Measurements from ENCODE around the gene ADRA1B.

ADRA1B gene

GRCh38 chr5:159893040-159893695 lies 23.1 kb upstream of the ADRA1B start:
- Mint-ChIP-seq H3K36me3 (ENCODE audit: low read depth) (no peaks in the 10 kb centered on the region), H3K4me3 (no peak overlapping the region), H3K27ac (no peak overlapping the region), H3K4me1 (ENCODE audit: low read depth) (no peaks in the 10 kb centered on the region), H3K9me3 (no peaks in the 10 kb centered on the region), H3K27me3 (peaks cover 49% of the 10 kb centered on the region)
- DNase-seq: no peak

DNA sequence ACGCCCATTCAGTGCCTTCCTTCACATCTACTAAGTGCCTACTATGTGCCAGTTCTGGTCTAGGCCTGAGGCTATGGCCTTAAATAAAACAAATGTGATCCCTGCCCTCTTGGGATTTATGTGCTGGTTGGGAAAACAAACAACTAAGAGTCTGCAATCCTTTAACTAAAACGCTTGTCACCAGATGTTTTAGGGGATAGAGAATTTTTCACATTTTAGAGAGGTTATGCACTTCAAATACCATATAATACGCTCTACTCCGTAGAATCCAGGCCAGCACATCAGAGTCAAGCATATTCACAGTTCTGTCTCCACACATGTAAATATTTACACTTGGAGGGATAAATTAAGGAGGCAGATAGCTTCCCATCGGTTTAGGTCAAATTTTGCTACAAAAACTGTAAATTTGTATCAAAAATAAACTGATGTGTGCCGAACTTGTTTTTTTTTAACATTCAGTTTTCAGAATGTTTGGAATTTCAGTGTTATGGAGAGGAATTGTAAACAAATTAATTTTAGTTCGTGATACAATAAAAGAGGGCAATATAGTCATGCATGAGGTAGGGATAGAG lies 22.0 kb upstream of the ADRA1B start:
- Mint-ChIP-seq H3K4me1 (ENCODE audit: low read depth) (no peaks in the 10 kb centered on the region), H3K27ac (no peak overlapping the region), H3K36me3 (ENCODE audit: low read depth) (no peaks in the 10 kb centered on the region), H3K9me3 (no peaks in the 10 kb centered on the region), H3K27me3 (peaks cover 52% of the 10 kb centered on the region), H3K4me3 (no peak overlapping the region)
- DNase-seq: no peak

DNA sequence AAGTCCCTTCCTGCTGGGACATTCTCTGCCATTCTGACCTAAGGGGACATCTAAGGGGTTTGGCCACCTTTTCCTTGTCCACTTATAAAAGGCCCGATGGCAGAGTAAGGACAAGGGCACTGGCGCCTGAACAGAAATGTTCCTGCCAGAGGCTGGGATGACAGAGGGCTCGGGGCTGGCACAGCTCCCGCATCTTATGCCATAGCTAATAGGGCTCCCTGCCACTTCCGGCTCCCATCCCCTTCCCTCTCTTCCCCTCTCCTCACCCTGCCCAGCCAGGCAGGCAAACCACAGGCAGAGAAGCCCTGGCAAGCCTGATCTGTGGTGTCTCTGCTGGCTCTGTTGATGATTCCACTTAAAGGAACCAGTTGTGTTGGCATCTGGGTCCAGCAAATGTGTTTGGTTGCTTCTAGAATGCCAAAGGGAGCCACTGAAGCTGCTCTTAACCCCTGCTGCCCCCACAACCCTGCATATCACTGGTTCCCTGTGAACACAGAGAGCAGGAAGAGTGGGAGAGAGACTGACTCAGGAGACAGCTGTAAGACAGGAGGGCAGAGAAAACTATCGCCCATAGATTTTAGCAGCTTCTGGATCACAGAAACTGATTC lies 18.4 kb upstream of the ADRA1B start:
- H3K9me3 Mint-ChIP-seq: no peaks in the 10 kb centered on the region
- H3K36me3 Mint-ChIP-seq (ENCODE audit: low read depth): no peaks in the 10 kb centered on the region
- H3K4me3 Mint-ChIP-seq: no peak overlapping the region
- H3K27me3 Mint-ChIP-seq: peaks cover 55% of the 10 kb centered on the region
- DNase-seq: no peak
- H3K4me1 Mint-ChIP-seq (ENCODE audit: low read depth): peaks cover 13% of the 10 kb centered on the region
- no peak overlapping the region for H3K27ac Mint-ChIP-seq

- no peaks in the 10 kb centered on the region for H3K36me3 Mint-ChIP-seq (ENCODE audit: low read depth)
- no peak overlapping the region for H3K4me3 Mint-ChIP-seq
- no peak overlapping the region for H3K27ac Mint-ChIP-seq
- H3K9me3 Mint-ChIP-seq: no peaks in the 10 kb centered on the region
- peaks cover 13% of the 10 kb centered on the region for H3K4me1 Mint-ChIP-seq (ENCODE audit: low read depth)
- no peak for DNase-seq
- H3K27me3 Mint-ChIP-seq: peaks cover 56% of the 10 kb centered on the region
These were observed 16.9 kb upstream of the ADRA1B start for GRCh38 chr5:159899067-159900049.

GRCh38 chr5:159901308-159901707 lies 15.0 kb upstream of the ADRA1B start:
- no peak for DNase-seq
- no peak overlapping the region for H3K27ac Mint-ChIP-seq
- no peaks in the 10 kb centered on the region for H3K36me3 Mint-ChIP-seq (ENCODE audit: low read depth)
- no peak overlapping the region for H3K4me3 Mint-ChIP-seq
- H3K9me3 Mint-ChIP-seq: no peaks in the 10 kb centered on the region
- peaks cover 23% of the 10 kb centered on the region for H3K4me1 Mint-ChIP-seq (ENCODE audit: low read depth)
- peaks cover 42% of the 10 kb centered on the region for H3K27me3 Mint-ChIP-seq

- no peak for DNase-seq
- no peaks in the 10 kb centered on the region for H3K9me3 Mint-ChIP-seq
- H3K27ac Mint-ChIP-seq: no peak overlapping the region
- no peak overlapping the region for H3K4me3 Mint-ChIP-seq
- H3K36me3 Mint-ChIP-seq (ENCODE audit: low read depth): no peaks in the 10 kb centered on the region
- H3K4me1 Mint-ChIP-seq (ENCODE audit: low read depth): peaks cover 23% of the 10 kb centered on the region
- H3K27me3 Mint-ChIP-seq: peaks cover 40% of the 10 kb centered on the region
These were observed 14.5 kb upstream of the ADRA1B start for GRCh38 chr5:159901772-159902171.

- Mint-ChIP-seq H3K4me3 (no peak overlapping the region), H3K9me3 (no peaks in the 10 kb centered on the region), H3K27ac (no peak overlapping the region), H3K4me1 (ENCODE audit: low read depth) (peaks cover 23% of the 10 kb centered on the region), H3K27me3 (peaks cover 43% of the 10 kb centered on the region), H3K36me3 (ENCODE audit: low read depth) (no peaks in the 10 kb centered on the region)
- DNase-seq: no peak
These were observed 13.7 kb upstream of the ADRA1B start for GRCh38 chr5:159902444-159903121.

- no peaks in the 10 kb centered on the region for H3K36me3 Mint-ChIP-seq (ENCODE audit: low read depth)
- no peak overlapping the region for H3K27ac Mint-ChIP-seq
- no peak overlapping the region for H3K4me3 Mint-ChIP-seq
- no peak for DNase-seq
- no peaks in the 10 kb centered on the region for H3K9me3 Mint-ChIP-seq
- peaks cover 45% of the 10 kb centered on the region for H3K27me3 Mint-ChIP-seq
- H3K4me1 Mint-ChIP-seq (ENCODE audit: low read depth): peaks cover 23% of the 10 kb centered on the region
These were observed 13.2 kb upstream of the ADRA1B start for GRCh38 chr5:159903131-159903530.

DNA sequence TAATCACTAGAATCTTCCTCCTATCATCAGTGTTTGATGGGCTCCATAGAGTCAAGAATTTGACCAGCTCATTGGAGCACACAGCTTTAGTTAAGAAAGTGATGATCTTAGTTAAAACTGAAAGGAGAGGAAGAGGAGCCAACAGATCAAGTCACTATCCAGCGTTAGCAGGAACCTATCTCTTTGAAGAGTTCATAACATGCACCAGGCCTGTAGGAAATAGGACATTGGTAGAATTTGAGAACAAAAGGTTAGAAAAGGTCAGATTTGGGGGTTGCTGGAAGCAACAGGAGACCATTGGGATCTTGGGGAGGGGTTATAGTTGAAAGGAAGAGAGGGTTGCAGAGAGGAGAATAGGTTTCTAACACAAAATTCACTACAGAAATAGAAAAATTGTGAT lies 11.4 kb upstream of the ADRA1B start:
- H3K9me3 Mint-ChIP-seq: no peaks in the 10 kb centered on the region
- H3K36me3 Mint-ChIP-seq (ENCODE audit: low read depth): no peaks in the 10 kb centered on the region
- no peak overlapping the region for H3K4me3 Mint-ChIP-seq
- H3K4me1 Mint-ChIP-seq (ENCODE audit: low read depth): peaks cover 18% of the 10 kb centered on the region
- DNase-seq: no peak
- peaks cover 37% of the 10 kb centered on the region for H3K27me3 Mint-ChIP-seq
- H3K27ac Mint-ChIP-seq: no peak overlapping the region

DNA sequence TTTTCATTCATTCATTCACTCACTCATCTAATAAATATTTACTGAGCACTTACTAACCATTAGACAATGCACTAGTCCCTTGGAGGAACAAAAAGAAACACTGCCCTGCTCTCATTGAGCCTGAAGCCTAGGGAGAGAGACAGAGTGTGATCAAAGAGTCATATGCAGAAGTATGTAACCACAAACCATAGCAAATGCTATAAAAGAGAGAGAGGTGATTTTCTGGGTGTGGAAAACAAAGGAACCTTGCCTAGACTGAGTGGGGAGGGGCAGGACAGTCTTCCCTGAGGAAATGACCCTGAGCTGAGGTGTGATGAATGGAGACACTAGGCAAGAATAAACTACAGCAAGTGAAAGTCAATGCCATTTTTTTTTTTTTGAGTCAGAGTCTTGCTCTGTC lies 10.8 kb upstream of the ADRA1B start:
- no peak overlapping the region for H3K4me3 Mint-ChIP-seq
- peaks cover 31% of the 10 kb centered on the region for H3K27me3 Mint-ChIP-seq
- H3K36me3 Mint-ChIP-seq (ENCODE audit: low read depth): no peaks in the 10 kb centered on the region
- peaks cover 17% of the 10 kb centered on the region for H3K4me1 Mint-ChIP-seq (ENCODE audit: low read depth)
- no peak for DNase-seq
- H3K9me3 Mint-ChIP-seq: no peaks in the 10 kb centered on the region
- H3K27ac Mint-ChIP-seq: no peak overlapping the region

DNA sequence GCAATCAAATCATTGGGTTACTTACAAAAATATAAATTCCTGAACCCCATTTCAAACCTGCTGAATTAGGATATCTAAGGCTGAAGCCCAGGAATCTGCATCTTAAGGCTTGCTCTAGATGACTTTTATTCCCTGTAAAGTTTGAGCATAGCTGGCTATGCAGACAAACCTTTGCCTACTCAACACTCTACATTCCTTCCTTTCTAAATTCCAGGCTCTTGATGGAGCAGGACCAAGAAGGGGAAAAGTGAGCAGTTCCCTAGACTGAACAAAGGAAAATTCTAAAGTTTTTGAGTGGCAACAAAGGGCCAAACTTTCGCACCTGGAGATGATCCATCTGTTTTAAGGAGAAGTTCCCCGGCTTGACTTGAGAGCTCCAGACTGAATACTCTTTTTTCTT lies 9.8 kb upstream of the ADRA1B start:
- H3K9me3 Mint-ChIP-seq: no peaks in the 10 kb centered on the region
- no peaks in the 10 kb centered on the region for H3K36me3 Mint-ChIP-seq (ENCODE audit: low read depth)
- H3K27ac Mint-ChIP-seq: no peak overlapping the region
- H3K4me3 Mint-ChIP-seq: no peak overlapping the region
- peaks cover 33% of the 10 kb centered on the region for H3K27me3 Mint-ChIP-seq
- no peak for DNase-seq
- H3K4me1 Mint-ChIP-seq (ENCODE audit: low read depth): peaks cover 17% of the 10 kb centered on the region

- Mint-ChIP-seq H3K4me3 (no peak overlapping the region), H3K9me3 (no peaks in the 10 kb centered on the region), H3K27me3 (peaks cover 35% of the 10 kb centered on the region), H3K27ac (no peak overlapping the region), H3K4me1 (ENCODE audit: low read depth) (peaks cover 17% of the 10 kb centered on the region), H3K36me3 (ENCODE audit: low read depth) (no peaks in the 10 kb centered on the region)
- no peak for DNase-seq
These were observed 9.3 kb upstream of the ADRA1B start for GRCh38 chr5:159906943-159907342.

- peaks cover 37% of the 10 kb centered on the region for H3K27me3 Mint-ChIP-seq
These were observed 8.3 kb upstream of the ADRA1B start for GRCh38 chr5:159907689-159908590.

More at GRCh38 chr5:159907689-159908590, 8.3 kb upstream of the ADRA1B start:
- peaks cover 9% of the 10 kb centered on the region for H3K4me1 Mint-ChIP-seq (ENCODE audit: low read depth)
- no peaks in the 10 kb centered on the region for H3K36me3 Mint-ChIP-seq (ENCODE audit: low read depth)
- no peak overlapping the region for H3K27ac Mint-ChIP-seq
- no peaks in the 10 kb centered on the region for H3K9me3 Mint-ChIP-seq
- H3K4me3 Mint-ChIP-seq: no peak overlapping the region
- no peak for DNase-seq
